Tibial nerve (tissue), 4 donors: Measurements from ENCODE around the gene COIL. TPM values are rescaled to one million over a fixed set of nuclear protein-coding genes. Genes with fewer than 3 reads are reported as not detected.

Experiments
- DNase-seq, 2 donors: peaks; one replicate each; pipeline ENCODE4 v3.0.0-alpha.2; 2019; ENCODE audit warnings: low spot score in 2 of 2
- H3K27ac ChIP-seq, 4 donors: fragments of 200-600 bp; sonication (generic) in 3 of 4; one replicate each; pipeline ENCODE4 v1.5.1; 2017 to 2019; ENCODE audit warnings: mild to moderate bottlenecking in 1 of 4
- H3K27me3 ChIP-seq, 2 donors: fragments of 200-600 bp; sonication (generic) in 1 of 2; one replicate each; pipeline versions ENCODE4 v1.5.1 to v1.6.0; 2017 to 2019
- H3K36me3 ChIP-seq, 3 donors: fragments of 200-600 bp; sonication (generic); one replicate each; pipeline ENCODE4 v1.5.1; 2018 to 2019
- H3K4me1 ChIP-seq, 4 donors: fragments of 200-600 bp; sonication (generic) in 3 of 4; one replicate each; pipeline ENCODE4 v1.5.1; 2017 to 2019
- H3K4me3 ChIP-seq, 4 donors: fragments of 200-600 bp; sonication (generic) in 3 of 4; one replicate each; pipeline ENCODE4 v1.5.1; 2017 to 2019; ENCODE audit warnings: mild to moderate bottlenecking in 1 of 4, moderate library complexity in 1 of 4
- H3K9me3 ChIP-seq, 4 donors: fragments of 200-600 bp; sonication (generic) in 3 of 4; one replicate each; pipeline ENCODE4 v1.5.1; 2017 to 2019
- EP300 ChIP-seq, 2 donors: sonication (generic); formaldehyde crosslinking; IDR thresholded peaks; one replicate each; pipeline ENCODE4 v1.6.1; 2017; ENCODE audit warnings: antibody characterized with exemption in 2 of 2, mild to moderate bottlenecking in 1 of 2
- POLR2A ChIP-seq, 2 donors: fragments of 450-650 bp; IDR thresholded peaks; one replicate each; pipeline ENCODE4 v1.6.1; 2017; ENCODE audit warnings: antibody characterized with exemption in 2 of 2, mild to moderate bottlenecking in 2 of 2, moderate library complexity in 2 of 2
- WGBS, 2 donors: methylation state at CpG; one replicate each; pipeline ENCODE4 v1.1.5; 2018; 5-methylcytosine and 5-hydroxymethylcytosine counted together
- total RNA-seq, 4 donors: library from RNA; depleted of rRNA; stranded (reverse); fragments of >200 nt; gene quantifications; one replicate each; pipeline ENCODE4 v1.1.0, GENCODE V29; 2016
- TF ChIP-seq, protein P1 (sequence below), 5 experiments: fragments of 200-600 bp in 3 of 5; fragments of 450-650 bp in 2 of 5; sonication (generic) in 3 of 5; IDR thresholded peaks; one replicate each; pipeline ENCODE4 v1.5.1; 2016 to 2019; ENCODE audit warnings: antibody characterized with exemption in 5 of 5, mild to moderate bottlenecking in 3 of 5, moderate library complexity in 2 of 5

COIL gene
- total RNA-seq, 4 donors from 2014 or later: 9.2 to 13.1 (median 9.7) TPM

- DNase-seq: no peak
- Histone ChIP-seq H3K27ac (no peak overlapping the region), H3K9me3 (no peaks in the 10 kb centered on the region), H3K27me3 (no peaks in the 10 kb centered on the region), H3K4me3 (no peak overlapping the region), H3K4me1 (no peaks in the 10 kb centered on the region), H3K36me3 (peaks cover 0 to 8% (median 0%) of the 10 kb centered on the region in 3 donors)
- no peak for TF ChIP-seq EP300 (IDR thresholded peaks at IDR 0.05)
- no peak for TF ChIP-seq POLR2A (IDR thresholded peaks at IDR 0.05)
- TF ChIP-seq, protein P1, sequence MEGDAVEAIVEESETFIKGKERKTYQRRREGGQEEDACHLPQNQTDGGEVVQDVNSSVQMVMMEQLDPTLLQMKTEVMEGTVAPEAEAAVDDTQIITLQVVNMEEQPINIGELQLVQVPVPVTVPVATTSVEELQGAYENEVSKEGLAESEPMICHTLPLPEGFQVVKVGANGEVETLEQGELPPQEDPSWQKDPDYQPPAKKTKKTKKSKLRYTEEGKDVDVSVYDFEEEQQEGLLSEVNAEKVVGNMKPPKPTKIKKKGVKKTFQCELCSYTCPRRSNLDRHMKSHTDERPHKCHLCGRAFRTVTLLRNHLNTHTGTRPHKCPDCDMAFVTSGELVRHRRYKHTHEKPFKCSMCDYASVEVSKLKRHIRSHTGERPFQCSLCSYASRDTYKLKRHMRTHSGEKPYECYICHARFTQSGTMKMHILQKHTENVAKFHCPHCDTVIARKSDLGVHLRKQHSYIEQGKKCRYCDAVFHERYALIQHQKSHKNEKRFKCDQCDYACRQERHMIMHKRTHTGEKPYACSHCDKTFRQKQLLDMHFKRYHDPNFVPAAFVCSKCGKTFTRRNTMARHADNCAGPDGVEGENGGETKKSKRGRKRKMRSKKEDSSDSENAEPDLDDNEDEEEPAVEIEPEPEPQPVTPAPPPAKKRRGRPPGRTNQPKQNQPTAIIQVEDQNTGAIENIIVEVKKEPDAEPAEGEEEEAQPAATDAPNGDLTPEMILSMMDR (IDR thresholded peaks at IDR 0.05): no peak
Observed at GRCh38 chr17:56929362-56929969, 31.4 kb downstream of the COIL start.

GRCh38 chr17:56928586-56928985 is 32.3 kb downstream of the COIL start:
- Histone ChIP-seq H3K27me3 (no peaks in the 10 kb centered on the region), H3K9me3 (no peaks in the 10 kb centered on the region), H3K4me1 (no peaks in the 10 kb centered on the region), H3K36me3 (no peaks in the 10 kb centered on the region), H3K27ac (no peak overlapping the region), H3K4me3 (no peak overlapping the region)
- TF ChIP-seq, protein P1 (IDR thresholded peaks at IDR 0.05): no peak
- TF ChIP-seq POLR2A (IDR thresholded peaks at IDR 0.05): no peak
- TF ChIP-seq EP300 (IDR thresholded peaks at IDR 0.05): no peak
- WGBS, 2 donors: 93 to 96% methylated on average over 2 of the region's 2 CpGs
- no peak for DNase-seq

GRCh38 chr17:56926704-56927103 is 34.1 kb downstream of the COIL start:
- WGBS, 2 donors: 57 to 62% methylated on average over 2 of the region's 2 CpGs
- Histone ChIP-seq H3K4me3 (no peak overlapping the region), H3K27me3 (no peaks in the 10 kb centered on the region), H3K9me3 (no peaks in the 10 kb centered on the region), H3K27ac (no peak overlapping the region), H3K4me1 (no peaks in the 10 kb centered on the region), H3K36me3 (no peaks in the 10 kb centered on the region)
- no peak for TF ChIP-seq POLR2A (IDR thresholded peaks at IDR 0.05)
- no peak for TF ChIP-seq EP300 (IDR thresholded peaks at IDR 0.05)
- TF ChIP-seq, protein P1 (IDR thresholded peaks at IDR 0.05): no peak
- DNase-seq: no peak

DNA sequence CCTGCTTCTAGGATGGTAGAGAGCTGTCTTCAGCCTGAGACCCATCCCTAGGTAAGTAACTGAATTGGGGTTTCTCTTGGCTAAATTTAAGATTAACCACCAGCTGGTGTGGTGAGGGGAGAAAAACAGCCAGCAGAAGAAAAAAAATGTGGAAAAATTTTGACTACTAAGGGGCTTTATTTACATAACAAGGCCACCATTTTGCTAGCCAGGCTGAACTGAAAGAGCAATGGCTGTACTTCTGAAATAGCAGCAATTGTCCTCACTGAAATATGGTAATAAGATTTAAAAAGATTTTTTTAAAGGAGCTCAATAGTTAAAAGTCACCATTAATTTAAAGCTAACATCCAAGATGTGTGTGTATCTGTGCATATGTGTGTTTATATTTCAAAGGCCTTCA is 34.6 kb downstream of the COIL start:
- DNase-seq: no peak
- TF ChIP-seq, protein P1 (IDR thresholded peaks at IDR 0.05): no peak
- no peak for TF ChIP-seq POLR2A (IDR thresholded peaks at IDR 0.05)
- TF ChIP-seq EP300 (IDR thresholded peaks at IDR 0.05): no peak
- Histone ChIP-seq H3K4me1 (no peaks in the 10 kb centered on the region), H3K27ac (no peak overlapping the region), H3K36me3 (no peaks in the 10 kb centered on the region), H3K27me3 (no peaks in the 10 kb centered on the region), H3K4me3 (no peak overlapping the region), H3K9me3 (no peaks in the 10 kb centered on the region)

DNA sequence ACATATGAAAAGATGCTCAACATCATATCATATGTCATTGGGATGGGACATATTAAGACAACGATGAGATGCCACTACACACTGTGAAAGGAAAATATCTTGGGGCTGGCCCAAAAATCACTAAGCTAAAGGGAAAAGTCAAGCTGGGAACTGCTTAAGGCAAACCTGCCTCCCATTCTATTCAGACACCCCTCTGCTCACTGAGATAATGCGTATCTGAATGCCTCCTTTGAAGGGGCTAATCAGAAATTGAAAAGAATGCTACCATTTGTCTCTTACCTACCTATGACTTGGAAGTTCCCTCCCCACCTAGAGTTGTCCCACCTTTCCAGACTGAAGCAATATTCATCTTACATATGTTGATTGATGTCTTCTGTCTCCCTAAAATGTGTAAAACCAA is 35.8 kb downstream of the COIL start:
- TF ChIP-seq, protein P1 (IDR thresholded peaks at IDR 0.05): no peak
- no peak for TF ChIP-seq EP300 (IDR thresholded peaks at IDR 0.05)
- no peak for TF ChIP-seq POLR2A (IDR thresholded peaks at IDR 0.05)
- 91% methylated on average over 2 of the region's 2 CpGs for WGBS, 2 donors
- no peaks in the 10 kb centered on the region for H3K9me3 ChIP-seq
- no peak overlapping the region for H3K4me3 ChIP-seq
- H3K27me3 ChIP-seq: no peaks in the 10 kb centered on the region
- no peaks in the 10 kb centered on the region for H3K36me3 ChIP-seq
- no peak for DNase-seq
- H3K4me1 ChIP-seq: no peaks in the 10 kb centered on the region
- H3K27ac ChIP-seq: no peak overlapping the region
